ENCODE results near the gene LHX8.

Gene LHX8

GRCh38 chr1:75170981-75171380, 36.8 kb downstream of the LHX8 start:
- Histone ChIP-seq H3F3A (ENCODE audit: insufficient read depth) (no peaks in the 10 kb centered on the region), H2AFZ (ENCODE audit: low read depth, low read length, severe bottlenecking) (no peak overlapping the region), H3K36me3 (ENCODE audit: low read length) (no peaks in the 10 kb centered on the region), H3K4me3 (ENCODE audit: insufficient read depth, low read length, poor library complexity, severe bottlenecking) (no peak overlapping the region), H3K79me2 (ENCODE audit: insufficient read depth, low read length) (no peaks in the 10 kb centered on the region), H3K4me2 (ENCODE audit: low read depth, low read length, poor library complexity, severe bottlenecking) (no peak overlapping the region), H3K27ac (ENCODE audit: low read depth, low read length) (no peak overlapping the region), H4K20me1 (ENCODE audit: low read depth, low read length) (no peaks in the 10 kb centered on the region), H3K9me3 (ENCODE audit: insufficient read depth, low read length) (no peaks in the 10 kb centered on the region), H3K9ac (ENCODE audit: low read length) (no peak overlapping the region), H3K27me3 (ENCODE audit: low read length) (no peaks in the 10 kb centered on the region), H3K9me2 (replicated peaks; ENCODE audit: insufficient read depth, low read length) (no peaks in the 10 kb centered on the region)
- TF ChIP-seq, protein P1, sequence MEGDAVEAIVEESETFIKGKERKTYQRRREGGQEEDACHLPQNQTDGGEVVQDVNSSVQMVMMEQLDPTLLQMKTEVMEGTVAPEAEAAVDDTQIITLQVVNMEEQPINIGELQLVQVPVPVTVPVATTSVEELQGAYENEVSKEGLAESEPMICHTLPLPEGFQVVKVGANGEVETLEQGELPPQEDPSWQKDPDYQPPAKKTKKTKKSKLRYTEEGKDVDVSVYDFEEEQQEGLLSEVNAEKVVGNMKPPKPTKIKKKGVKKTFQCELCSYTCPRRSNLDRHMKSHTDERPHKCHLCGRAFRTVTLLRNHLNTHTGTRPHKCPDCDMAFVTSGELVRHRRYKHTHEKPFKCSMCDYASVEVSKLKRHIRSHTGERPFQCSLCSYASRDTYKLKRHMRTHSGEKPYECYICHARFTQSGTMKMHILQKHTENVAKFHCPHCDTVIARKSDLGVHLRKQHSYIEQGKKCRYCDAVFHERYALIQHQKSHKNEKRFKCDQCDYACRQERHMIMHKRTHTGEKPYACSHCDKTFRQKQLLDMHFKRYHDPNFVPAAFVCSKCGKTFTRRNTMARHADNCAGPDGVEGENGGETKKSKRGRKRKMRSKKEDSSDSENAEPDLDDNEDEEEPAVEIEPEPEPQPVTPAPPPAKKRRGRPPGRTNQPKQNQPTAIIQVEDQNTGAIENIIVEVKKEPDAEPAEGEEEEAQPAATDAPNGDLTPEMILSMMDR (IDR thresholded peaks at IDR 0.05; ENCODE audit: insufficient read depth, low read length, poor library complexity, severe bottlenecking): no peak
- no peak for TF ChIP-seq EZH2phosphoT487 (conservative IDR thresholded peaks at IDR 0.05; ENCODE audit: low read length)

GRCh38 chr1:75171876-75172275, 37.7 kb downstream of the LHX8 start:
- Histone ChIP-seq H3K36me3 (ENCODE audit: low read length) (no peaks in the 10 kb centered on the region), H3K27me3 (ENCODE audit: low read length) (no peaks in the 10 kb centered on the region)

DNA sequence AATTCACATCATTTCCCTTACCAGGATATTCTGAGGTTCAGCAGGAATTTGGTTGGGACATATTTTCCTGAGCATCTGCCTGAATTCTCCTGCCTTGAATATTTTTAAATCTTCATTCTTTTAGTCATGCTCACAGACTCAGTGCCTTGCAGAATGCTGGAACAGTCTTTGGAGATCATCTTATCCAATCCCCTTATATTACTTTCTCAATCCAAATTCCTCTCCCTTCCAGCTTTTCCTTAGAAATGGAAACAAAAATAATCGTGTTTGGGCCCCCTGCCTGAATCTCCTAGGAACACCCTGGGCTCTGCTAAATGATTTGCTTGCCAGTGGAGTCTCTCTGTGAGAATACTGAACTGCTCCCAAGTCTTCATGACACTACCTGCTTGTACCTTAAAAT, 38.4 kb downstream of the LHX8 start:
- no peak overlapping the region for H2AFZ ChIP-seq (ENCODE audit: low read depth, low read length, severe bottlenecking)

More at GRCh38 chr1:75171876-75172275, 37.7 kb downstream of the LHX8 start:
- H3K27ac ChIP-seq (ENCODE audit: low read depth, low read length): no peak overlapping the region
- H3K9me2 ChIP-seq (replicated peaks; ENCODE audit: insufficient read depth, low read length): no peaks in the 10 kb centered on the region
- no peaks in the 10 kb centered on the region for H3K79me2 ChIP-seq (ENCODE audit: insufficient read depth, low read length)
- H3K4me2 ChIP-seq (ENCODE audit: low read depth, low read length, poor library complexity, severe bottlenecking): no peak overlapping the region
- no peak overlapping the region for H3K9ac ChIP-seq (ENCODE audit: low read length)
- TF ChIP-seq EZH2phosphoT487 (conservative IDR thresholded peaks at IDR 0.05; ENCODE audit: low read length): no peak
- TF ChIP-seq, protein P1 (IDR thresholded peaks at IDR 0.05; ENCODE audit: insufficient read depth, low read length, poor library complexity, severe bottlenecking): no peak
- H2AFZ ChIP-seq (ENCODE audit: low read depth, low read length, severe bottlenecking): no peak overlapping the region
- H3K9me3 ChIP-seq (ENCODE audit: insufficient read depth, low read length): no peaks in the 10 kb centered on the region
- H4K20me1 ChIP-seq (ENCODE audit: low read depth, low read length): no peaks in the 10 kb centered on the region
- H3F3A ChIP-seq (ENCODE audit: insufficient read depth): no peaks in the 10 kb centered on the region
- no peak overlapping the region for H3K4me3 ChIP-seq (ENCODE audit: insufficient read depth, low read length, poor library complexity, severe bottlenecking)

More for the DNA sequence above, 38.4 kb downstream of the LHX8 start:
- Histone ChIP-seq H3K27me3 (ENCODE audit: low read length) (no peaks in the 10 kb centered on the region), H3K27ac (ENCODE audit: low read depth, low read length) (no peak overlapping the region), H3K4me2 (ENCODE audit: low read depth, low read length, poor library complexity, severe bottlenecking) (no peak overlapping the region), H3K79me2 (ENCODE audit: insufficient read depth, low read length) (no peaks in the 10 kb centered on the region), H3K9ac (ENCODE audit: low read length) (no peak overlapping the region), H3K9me2 (replicated peaks; ENCODE audit: insufficient read depth, low read length) (no peaks in the 10 kb centered on the region), H4K20me1 (ENCODE audit: low read depth, low read length) (no peaks in the 10 kb centered on the region), H3K4me3 (ENCODE audit: insufficient read depth, low read length, poor library complexity, severe bottlenecking) (no peak overlapping the region), H3F3A (ENCODE audit: insufficient read depth) (no peaks in the 10 kb centered on the region), H3K36me3 (ENCODE audit: low read length) (no peaks in the 10 kb centered on the region), H3K9me3 (ENCODE audit: insufficient read depth, low read length) (no peaks in the 10 kb centered on the region)
- TF ChIP-seq, protein P1 (IDR thresholded peaks at IDR 0.05; ENCODE audit: insufficient read depth, low read length, poor library complexity, severe bottlenecking): no peak
- no peak for TF ChIP-seq EZH2phosphoT487 (conservative IDR thresholded peaks at IDR 0.05; ENCODE audit: low read length)

Data from SU-DHL-6 (cell line).